Thoracic aorta (tissue), 2 donors: ENCODE data around the gene TEDC1. TPM values are rescaled to one million over a fixed set of nuclear protein-coding genes. Genes with fewer than 3 reads are reported as not detected.

ENCODE experiments used
- ATAC-seq: fragments of 150-250 bp; one replicate; pipeline ENCODE4 v1.8.0; 2017; ENCODE audit warnings: low read depth; ENCODE audit not compliant: insufficient number of reproducible peaks, low FRiP score
- DNase-seq: peaks from one replicate; pipeline ENCODE4 v3.0.0-alpha.2; 2020; ENCODE audit warnings: low spot score
- H3K27ac ChIP-seq, 2 donors: fragments of 200-600 bp; sonication (generic); 1 replicate in 1 of 2; 2 replicates in 1 of 2; pipeline ENCODE4 v1.5.1; 2016; ENCODE audit warnings: mild to moderate bottlenecking in 2 of 2, moderate library complexity in 2 of 2
- H3K27me3 ChIP-seq: fragments of 200-600 bp; sonication (generic); replicated peaks from 2 replicates; pipeline ENCODE4 v1.6.0; 2016; ENCODE audit warnings: mild to moderate bottlenecking; ENCODE audit not compliant: insufficient read depth
- H3K36me3 ChIP-seq: fragments of 200-600 bp; sonication (generic); one replicate; pipeline ENCODE4 v1.5.1; 2016
- H3K4me1 ChIP-seq, 2 donors: fragments of 200-600 bp; sonication (generic); 1 replicate in 1 of 2; 2 replicates in 1 of 2; pipeline versions ENCODE4 v1.5.1 to v1.6.0; 2016; ENCODE audit warnings: low read depth in 2 of 2, mild to moderate bottlenecking in 1 of 2; ENCODE audit not compliant: control insufficient read depth in 1 of 2
- H3K4me3 ChIP-seq: fragments of 200-600 bp; sonication (generic); 2 replicates; pipeline ENCODE4 v1.5.1; 2016; ENCODE audit warnings: mild to moderate bottlenecking
- H3K9me3 ChIP-seq: fragments of 200-600 bp; sonication (generic); 2 replicates; pipeline ENCODE4 v1.5.1; 2016
- total RNA-seq, 2 donors: library from RNA; depleted of rRNA; stranded (reverse); fragments of >200 nt; gene quantifications; one replicate each; pipeline versions ENCODE4 v1.1.0 to v1.2.3, GENCODE V29; 2016
- TF ChIP-seq, protein P1 (sequence below): fragments of 200-600 bp; sonication (generic); IDR thresholded peaks from one replicate; pipeline ENCODE4 v1.5.1; 2019; ENCODE audit warnings: antibody characterized with exemption

Gene TEDC1
- total RNA-seq, 2 donors from 2014 or later, result 7.8 to 42.1 TPM

- H3K36me3 ChIP-seq, result peaks cover 6% of the 10 kb centered on the region
- ATAC-seq, result peak; percentile 72
- peak overlapping the region; percentile 97 to 100 for H3K27ac ChIP-seq
- DNase-seq, result peak; percentile 95
- H3K9me3 ChIP-seq, result no peaks in the 10 kb centered on the region
- H3K4me3 ChIP-seq, result peak overlapping the region; percentile 81
- H3K4me1 ChIP-seq, result peaks cover 42 to 76% of the 10 kb centered on the region in 2 donors
- TF ChIP-seq, protein P1, sequence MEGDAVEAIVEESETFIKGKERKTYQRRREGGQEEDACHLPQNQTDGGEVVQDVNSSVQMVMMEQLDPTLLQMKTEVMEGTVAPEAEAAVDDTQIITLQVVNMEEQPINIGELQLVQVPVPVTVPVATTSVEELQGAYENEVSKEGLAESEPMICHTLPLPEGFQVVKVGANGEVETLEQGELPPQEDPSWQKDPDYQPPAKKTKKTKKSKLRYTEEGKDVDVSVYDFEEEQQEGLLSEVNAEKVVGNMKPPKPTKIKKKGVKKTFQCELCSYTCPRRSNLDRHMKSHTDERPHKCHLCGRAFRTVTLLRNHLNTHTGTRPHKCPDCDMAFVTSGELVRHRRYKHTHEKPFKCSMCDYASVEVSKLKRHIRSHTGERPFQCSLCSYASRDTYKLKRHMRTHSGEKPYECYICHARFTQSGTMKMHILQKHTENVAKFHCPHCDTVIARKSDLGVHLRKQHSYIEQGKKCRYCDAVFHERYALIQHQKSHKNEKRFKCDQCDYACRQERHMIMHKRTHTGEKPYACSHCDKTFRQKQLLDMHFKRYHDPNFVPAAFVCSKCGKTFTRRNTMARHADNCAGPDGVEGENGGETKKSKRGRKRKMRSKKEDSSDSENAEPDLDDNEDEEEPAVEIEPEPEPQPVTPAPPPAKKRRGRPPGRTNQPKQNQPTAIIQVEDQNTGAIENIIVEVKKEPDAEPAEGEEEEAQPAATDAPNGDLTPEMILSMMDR, result no peak
- H3K27me3 ChIP-seq, result no peaks in the 10 kb centered on the region
Observed at GRCh38 chr14:105481886-105482457, 9.1 kb upstream of the TEDC1 start.

DNA sequence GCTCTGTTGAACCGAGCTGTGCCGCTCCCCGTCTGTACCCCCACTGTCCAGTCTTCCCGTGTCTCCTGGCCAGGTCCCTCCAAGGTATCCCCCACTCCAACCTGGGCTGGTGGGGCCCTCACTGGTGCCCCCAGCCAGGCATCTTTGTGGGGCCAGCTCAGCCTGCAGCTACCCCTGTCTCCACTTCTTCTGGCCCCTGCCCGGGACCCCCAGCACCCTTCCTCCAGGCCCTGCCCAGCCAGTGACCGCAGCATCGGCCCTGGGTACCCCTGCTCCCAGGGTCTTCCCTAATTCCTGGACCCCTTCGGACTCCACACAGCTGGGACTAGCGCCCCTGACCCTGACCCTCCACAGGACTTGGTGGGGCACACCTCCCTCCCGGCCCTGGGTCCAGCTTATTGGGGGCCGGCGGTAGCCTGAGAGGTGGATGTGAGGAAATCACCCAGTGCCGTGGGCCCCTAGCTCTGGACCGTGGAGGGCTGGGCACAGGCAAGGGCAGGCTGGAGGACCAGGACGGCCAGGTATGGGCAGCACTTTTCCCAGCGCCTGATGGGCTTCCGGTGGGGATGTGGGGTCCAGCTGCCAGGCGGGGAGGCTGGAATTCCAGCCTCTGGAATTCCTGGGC lies 8.4 kb upstream of the TEDC1 start:
- peaks cover 38 to 77% of the 10 kb centered on the region in 2 donors for H3K4me1 ChIP-seq
- H3K36me3 ChIP-seq, result peaks cover 6% of the 10 kb centered on the region
- ATAC-seq (no peak), DNase-seq (no peak)
- H3K4me3 ChIP-seq, result peak overlapping the region; percentile 81
- H3K9me3 ChIP-seq, result no peaks in the 10 kb centered on the region
- peak overlapping the region; percentile 97 to 100 for H3K27ac ChIP-seq
- H3K27me3 ChIP-seq, result no peaks in the 10 kb centered on the region
- TF ChIP-seq, protein P1, result no peak

- DNase-seq (no peak), ATAC-seq (no peak)
- Histone ChIP-seq H3K27me3 (no peaks in the 10 kb centered on the region), H3K9me3 (no peaks in the 10 kb centered on the region), H3K4me3 (no peak overlapping the region), H3K4me1 (peaks cover 38 to 84% of the 10 kb centered on the region in 2 donors), H3K27ac (peak overlapping the region; percentile 97 to 100), H3K36me3 (peaks cover 6% of the 10 kb centered on the region)
- TF ChIP-seq, protein P1, result no peak
Observed at GRCh38 chr14:105483300-105484068, 7.6 kb upstream of the TEDC1 start.

GRCh38 chr14:105484069-105484996 lies 6.7 kb upstream of the TEDC1 start:
- peaks cover 40 to 92% of the 10 kb centered on the region in 2 donors for H3K4me1 ChIP-seq
- ATAC-seq (no peak), DNase-seq (no peak)
- H3K4me3 ChIP-seq, result no peak overlapping the region
- TF ChIP-seq, protein P1, result no peak
- H3K27me3 ChIP-seq, result no peaks in the 10 kb centered on the region
- H3K36me3 ChIP-seq, result peaks cover 5% of the 10 kb centered on the region
- no peaks in the 10 kb centered on the region for H3K9me3 ChIP-seq
- peak overlapping the region; percentile 97 to 100 for H3K27ac ChIP-seq
